EH (cell line): Measurements from ENCODE around the gene COA1.
A peak's percentile ranks its signal among the peaks of the same experiment; 100 is the strongest.
"Not testable (repeated sequence)": the region's sequence is repeated elsewhere in the genome, so short reads cannot be mapped to it uniquely, and the experiment has no call there.

Source experiments
- DNase-seq: peaks from one replicate; pipeline ENCODE4 v3.0.0-alpha.2; 2015; ENCODE audit warnings: low read depth

The COA1 gene

DNA sequence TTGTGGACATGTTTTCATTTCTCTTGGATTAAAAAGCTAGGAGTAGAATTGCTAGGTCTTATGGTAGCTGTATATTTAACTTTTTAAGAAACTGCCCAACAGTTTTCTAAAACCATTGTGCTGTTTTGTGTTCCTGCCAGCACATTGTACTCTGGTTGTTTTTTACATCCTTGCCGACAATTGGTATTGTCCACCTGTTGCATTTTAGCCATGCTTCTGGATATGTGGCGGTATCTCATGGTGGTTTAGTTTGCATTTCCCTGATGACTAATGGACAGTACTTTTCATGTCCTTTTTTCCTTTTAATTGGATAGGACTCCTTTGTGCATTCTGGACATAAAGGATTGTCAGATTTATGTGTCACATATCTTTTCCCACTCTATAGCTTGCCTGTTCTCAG, 100.9 kb downstream of the COA1 start:
- no peak for DNase-seq

DNA sequence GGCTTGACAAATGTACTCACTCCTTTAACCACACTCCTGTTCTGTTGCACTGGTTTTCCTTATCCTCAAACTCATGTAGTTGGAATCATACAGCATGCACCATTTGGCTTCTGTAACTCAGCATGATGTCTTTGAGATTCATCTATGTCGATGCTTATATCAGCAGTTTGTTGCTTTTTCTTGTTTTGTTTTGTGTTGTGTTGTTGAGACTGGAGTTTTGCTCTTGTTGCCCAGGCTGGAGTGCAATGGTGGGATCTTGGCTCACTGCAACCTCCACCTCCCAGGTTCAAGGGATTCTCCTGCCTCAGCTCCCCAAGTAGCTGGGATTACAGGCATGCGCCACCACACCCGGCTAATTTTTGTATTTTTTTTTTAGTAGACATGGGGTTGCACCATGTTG, 101.5 kb downstream of the COA1 start:
- DNase-seq: not testable (repeated sequence)

DNA sequence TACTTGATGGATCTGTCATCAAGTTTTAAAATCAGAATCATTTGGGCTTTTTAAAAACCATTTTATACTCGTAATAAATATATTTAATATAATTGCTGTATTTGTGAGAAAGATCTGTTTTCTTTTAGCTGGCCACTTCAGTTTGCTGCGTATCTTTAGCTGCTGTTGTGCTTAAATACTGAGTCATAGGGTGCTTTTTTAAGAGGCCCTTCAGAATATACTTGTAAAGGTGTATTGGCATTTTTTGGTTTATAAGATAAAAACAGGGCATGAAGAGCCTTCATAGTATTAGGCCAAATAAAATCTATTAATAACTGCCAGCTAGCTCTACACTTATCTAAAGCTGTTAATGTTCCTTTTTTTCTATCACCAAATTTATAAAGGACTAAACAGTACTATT, 102.6 kb downstream of the COA1 start:
- DNase-seq: no peak

DNA sequence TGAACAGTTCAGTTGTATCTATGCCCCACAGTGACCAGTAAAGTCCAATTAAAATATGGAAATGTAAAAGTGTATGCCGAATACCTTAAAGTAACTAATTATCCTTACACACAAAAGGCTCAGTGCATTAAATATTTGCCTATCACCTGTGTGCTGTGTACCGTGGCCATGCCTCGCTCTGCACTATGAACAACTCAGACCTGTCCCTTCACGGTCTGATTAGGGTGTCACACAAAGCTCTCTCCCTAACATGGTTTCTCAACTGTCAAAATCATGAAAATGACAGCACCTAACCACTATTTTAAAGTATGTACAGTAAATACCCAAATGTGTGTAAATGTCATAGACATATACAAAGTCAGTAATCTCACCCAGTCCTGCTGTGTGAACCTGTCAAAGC, 103.3 kb downstream of the COA1 start:
- DNase-seq: no peak

DNA sequence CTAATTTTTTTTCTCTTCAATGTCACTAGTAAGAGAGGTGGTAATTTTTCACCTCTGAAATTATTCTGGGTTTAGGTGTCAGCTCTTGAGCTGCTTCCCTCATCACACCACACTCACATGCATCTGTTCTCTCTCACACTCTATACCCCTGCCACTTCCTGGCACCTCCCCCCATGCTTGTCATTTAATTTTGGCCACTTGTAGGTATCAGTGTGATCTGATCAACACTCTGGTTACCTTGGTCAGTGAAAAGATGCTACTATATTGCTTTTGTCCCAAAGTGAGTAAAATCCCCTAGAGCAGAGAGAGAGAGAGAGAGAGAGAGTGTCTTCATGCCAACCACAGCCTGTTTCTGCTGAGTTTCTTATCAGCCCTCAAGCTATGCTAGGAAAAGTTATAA, 103.9 kb downstream of the COA1 start:
- no peak for DNase-seq

DNA sequence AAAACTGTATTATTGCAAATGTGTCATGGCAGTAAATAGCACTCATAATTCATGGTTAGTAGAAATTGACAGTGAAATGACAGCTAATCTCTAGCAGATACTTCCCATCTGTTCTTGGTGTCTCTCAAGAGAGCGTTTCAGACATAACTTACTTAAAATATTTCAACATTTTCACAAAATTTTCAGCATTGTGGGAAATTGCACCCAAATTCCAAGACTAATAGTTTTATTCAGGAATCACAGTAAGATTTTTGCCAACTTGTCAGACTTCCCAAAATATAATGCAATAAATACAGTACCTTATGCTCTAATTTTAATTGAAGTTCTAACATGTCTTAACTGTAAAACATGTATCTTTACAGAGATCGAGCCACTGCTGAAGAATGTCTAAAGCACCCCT, 105.2 kb downstream of the COA1 start:
- DNase-seq: no peak

DNA sequence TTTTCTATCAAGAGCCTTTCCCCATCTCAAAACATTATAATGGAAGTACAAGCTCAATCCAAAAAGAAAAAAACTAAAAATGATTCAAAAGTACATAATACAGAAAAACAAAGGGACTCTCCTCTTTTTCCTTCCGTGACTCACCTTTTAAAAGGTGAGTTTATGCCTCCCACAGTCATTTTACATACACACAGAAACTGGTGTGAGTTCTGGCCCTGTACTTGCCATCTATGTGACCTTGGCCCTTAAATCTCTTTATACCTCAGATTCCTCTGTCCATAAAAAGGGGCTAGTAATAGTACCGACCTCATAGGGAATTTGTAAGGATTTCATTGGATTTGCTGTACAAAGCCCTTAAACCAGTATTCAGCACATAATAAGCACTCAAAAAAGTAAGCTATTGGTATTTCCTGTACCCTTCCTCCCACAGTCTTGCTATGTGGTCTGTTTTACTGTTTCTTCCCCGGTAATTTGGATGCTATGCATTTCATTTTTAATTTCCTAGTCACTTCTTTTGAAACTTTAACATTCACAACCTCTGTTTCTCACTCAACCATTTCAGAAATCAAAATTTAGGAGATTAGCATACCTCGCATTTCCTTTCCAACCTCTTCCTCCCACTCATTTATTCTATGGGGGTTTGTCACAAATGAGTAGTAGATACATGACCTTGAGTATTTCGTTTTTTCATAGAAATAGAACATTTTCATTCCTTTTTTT, 107.4 kb downstream of the COA1 start:
- peak; percentile 69 for DNase-seq

DNA sequence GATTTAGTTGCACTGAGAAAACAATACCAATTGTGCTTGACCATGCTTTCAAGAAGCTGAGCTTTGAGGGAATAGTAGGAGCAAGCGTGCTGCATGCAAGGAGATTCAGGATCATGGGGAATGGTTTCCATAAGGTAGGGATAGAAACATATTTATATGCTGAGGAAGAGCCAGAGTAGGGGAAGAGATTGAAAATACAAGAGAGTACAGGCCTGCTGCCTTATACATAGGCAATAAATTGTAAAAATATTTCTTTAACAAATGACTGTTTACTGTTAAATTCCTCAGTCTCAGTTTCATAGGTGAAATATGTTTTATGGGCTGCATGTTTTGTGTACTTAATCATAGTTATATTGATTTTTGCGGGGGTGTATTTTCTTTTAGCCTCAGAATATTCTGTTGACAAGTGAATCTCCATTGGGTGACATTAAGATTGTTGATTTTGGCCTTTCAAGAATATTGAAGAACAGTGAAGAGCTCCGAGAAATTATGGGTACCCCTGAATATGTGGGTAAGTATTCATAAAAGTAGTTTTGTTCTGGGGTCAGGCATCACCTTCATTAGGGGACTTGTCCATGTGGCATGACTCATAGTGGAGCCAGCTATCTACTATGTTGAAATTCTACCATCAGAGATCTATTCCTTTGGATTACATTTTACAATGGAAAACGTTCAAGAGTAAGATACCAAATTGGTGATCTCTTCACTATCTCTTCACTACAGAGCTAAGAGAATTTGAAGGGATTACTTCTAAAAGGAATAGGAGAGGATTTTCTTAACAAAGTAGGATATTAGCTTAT, 109.9 kb downstream of the COA1 start:
- peak; percentile 31 for DNase-seq

DNA sequence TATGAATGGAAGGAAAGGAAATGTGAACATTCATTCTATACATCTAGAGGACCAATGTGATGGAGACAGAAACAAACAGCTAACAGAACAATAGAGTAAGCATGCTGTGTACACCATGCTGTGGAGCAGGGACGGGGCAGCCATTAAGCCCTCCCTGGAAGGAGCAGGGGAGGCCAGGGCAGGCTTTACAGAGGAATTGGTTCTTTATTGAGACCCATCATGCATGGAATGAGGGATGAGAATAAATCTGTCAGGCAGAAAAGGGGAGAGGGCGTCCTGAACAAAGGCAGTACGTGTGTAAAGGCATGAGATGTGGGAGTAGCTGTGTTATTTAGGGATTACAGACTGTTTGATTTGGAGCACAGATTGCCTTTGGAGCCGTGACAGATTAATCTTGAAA, 111.2 kb downstream of the COA1 start:
- no peak for DNase-seq

DNA sequence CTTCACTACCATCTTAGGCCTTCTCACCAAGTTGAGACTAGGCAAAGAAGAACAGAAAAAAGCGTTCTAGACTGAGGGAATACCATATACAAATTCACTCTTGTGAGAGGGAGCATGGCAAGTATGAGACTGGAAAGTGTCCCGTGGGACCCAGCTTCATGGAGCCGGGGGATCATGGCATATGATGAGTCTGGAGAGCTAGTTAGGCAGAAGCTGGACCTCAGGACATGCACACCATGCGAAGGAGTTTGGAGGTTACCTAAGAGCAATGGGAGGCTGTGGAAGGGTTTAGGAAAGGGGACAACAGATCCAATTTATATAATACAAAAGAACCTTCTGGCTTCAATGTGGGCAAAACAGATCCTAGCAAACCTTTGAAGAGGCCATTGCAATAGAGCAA, 112.3 kb downstream of the COA1 start:
- no peak for DNase-seq

DNA sequence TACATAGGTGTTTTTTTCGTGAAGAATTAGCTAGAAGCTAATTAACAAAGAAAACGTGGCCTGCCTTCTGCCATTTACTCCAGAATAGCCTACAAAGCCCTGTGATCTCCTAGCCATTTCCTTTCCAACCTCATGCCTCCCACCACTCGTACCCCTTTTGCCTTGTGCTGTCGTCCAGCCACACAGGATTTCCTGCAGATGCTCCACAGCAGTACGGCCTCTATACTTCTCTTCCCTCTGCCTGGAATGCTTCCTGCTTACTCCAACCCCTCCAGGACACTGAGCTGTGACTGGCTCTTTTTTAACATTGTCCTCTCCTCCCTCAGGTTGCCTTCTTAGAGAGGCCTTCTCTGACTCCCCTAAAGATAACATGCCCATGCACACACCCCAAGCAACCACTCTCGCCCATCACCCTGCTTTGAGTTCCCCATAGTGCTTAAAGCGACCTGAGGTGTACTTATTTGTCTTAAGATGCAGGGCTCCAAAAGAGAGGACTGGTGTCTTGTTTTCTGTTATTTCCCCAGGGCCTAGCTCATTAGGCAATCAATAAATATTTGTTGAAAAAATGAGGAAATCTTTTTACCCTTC, 113.7 kb downstream of the COA1 start:
- no peak for DNase-seq

DNA sequence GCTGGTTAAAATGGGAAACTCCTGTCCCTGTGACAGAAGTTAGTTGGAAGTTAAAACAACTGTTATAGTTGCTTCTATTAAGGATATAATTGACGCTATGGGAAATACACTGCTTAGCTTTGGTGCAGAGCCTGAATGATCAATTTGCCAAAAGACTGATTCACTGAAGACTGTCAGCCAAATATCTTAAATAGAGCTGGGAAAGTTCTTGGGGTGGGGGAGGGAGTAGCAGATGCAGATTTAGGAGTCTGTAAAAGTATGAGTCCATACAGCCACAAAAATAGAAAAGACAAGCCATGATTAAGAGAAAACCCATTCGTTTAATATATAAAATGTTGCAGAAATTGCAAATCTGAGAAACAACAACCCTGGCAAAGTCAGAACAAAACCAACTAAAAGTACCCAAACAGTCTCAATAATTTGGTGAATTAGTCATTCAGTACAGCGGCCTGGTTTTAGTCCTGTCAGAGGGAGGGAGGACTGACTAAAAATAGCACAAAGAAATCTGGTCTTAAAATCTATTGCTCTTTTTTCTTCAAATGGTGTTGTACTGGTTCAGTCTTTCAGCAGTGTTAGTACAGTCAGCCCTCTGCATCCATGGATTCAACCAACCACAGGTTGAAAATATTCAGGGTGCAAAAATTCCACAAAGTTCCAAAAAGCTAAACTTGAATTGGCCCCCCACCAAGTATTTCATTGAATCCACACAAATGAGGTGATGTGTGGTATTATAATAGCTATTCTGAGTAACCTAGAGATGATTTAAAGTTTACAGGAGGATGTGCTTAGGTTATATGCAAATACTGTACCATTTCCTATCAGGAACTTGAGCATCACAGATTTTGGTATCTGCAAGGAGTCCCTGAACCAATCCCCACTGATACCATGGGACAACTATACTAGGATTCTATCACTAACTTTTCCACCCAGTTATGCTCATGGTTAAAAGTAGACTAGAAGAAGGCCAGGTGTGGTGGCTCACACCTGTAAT, 116.4 kb downstream of the COA1 start:
- DNase-seq: peak; percentile 83

DNA sequence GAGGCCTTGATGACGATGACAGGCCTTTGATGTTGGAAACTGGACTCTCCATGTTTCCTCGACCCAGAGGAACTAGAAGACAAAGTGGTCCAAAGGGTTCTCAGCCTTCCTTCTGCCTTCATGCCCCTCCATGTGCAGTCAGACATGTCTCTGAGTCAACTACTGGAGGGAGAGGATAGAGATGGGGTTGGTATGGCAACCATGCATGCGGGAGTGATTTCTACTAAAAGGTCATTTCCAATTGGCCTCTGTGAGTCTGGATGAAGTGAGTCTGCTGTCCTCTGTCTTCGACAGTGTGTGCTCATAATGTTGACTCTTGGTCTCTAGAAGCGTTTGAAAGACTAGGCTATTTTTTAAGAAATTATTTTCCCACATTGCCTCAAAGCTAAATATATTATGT, 117.2 kb downstream of the COA1 start:
- DNase-seq: peak; percentile 39

DNA sequence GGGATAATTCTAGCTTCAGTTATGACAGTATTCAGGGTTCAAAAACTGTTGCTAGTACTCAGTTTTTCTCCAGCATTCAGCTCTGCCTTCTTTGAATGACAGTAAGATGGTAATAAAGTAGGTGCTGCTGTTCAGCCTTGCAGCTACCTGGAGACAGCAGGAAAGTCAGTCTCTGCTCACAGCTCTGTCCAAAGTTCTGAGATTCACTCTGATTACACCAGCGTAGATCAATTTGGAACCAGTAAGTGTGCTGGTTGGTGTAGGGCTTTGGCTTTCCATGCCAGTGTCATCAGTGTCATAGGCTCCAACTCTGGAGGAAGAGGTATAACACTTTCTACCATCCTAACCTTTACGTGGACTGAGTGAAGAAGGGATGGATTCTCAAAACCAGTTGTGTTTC, 120.2 kb downstream of the COA1 start:
- no peak for DNase-seq

DNA sequence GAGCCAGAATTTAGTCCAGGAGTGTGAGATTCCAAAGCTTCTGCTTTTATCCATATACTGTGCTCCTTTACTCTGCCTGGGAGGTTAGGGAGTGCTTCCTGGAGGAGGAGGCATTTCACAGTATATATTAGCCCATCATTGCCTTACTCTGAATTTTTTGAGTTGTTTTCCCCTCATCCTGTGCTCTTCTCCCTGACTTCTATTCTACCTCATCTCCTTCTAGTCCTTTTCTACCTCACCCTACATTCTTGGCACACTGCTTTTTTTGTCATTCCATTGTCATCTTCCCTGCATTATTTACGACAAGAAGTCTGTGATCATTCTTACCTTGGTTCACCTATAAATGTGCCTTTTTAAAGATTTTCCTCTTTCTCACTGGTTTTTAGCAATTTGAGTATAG, 125.1 kb downstream of the COA1 start:
- DNase-seq: no peak

DNA sequence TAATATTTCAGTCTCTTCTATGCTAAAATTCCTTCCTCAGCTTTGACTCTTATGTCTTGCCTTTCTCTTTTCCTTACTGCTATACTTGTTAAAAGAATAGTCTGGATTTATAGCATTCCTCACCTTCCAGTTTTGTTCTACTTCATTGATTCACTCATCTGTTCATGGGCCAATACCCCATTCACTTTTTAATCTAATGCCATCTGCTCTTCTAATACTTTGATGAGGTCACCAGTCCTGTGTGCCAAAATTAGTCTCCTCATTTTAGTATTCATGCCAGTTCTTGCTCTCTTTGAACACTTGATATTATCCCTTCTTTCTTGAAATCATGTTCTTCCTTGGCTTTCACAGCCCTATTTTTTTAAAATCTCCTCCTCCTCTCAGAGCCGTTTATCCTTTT, 127.1 kb downstream of the COA1 start:
- no peak for DNase-seq

DNA sequence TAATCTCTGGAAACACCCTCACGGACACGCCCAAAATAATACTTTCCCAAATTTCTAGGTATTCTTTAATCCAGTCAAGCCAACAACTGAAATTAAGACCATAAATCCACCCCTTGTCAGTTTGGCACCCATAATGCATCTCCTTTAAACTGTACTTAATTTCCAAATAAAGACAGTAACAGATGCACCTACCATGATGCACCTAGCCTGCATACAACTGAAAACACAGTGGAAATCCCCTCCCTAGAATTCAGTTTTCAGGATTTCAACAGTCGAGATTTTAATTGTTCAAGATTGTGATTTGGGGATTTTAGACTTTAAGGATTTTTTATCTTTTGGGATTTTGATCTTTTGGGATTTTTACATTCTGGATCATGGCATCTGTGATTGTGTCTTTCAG, 129.3 kb downstream of the COA1 start:
- DNase-seq: no peak

DNA sequence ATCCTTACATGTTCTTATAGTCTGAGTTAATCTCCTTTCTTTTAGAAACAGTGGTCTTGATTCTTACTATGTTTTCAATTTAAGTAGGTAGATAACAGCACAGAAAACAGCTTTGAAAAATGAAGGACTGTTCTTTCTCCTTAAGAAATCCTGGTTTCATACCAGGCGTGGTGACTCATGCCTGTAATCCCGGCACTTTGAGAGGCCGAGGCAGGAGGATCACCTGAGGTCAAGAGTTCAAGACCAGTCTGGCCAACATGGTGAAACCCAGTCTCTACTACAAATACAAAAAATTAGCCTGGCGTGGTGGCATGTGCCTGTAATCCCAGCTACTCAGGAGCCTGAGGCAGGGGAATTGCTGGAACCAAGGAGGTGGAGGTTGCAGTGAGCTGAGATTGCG, 132.9 kb downstream of the COA1 start:
- not testable (repeated sequence) for DNase-seq

DNA sequence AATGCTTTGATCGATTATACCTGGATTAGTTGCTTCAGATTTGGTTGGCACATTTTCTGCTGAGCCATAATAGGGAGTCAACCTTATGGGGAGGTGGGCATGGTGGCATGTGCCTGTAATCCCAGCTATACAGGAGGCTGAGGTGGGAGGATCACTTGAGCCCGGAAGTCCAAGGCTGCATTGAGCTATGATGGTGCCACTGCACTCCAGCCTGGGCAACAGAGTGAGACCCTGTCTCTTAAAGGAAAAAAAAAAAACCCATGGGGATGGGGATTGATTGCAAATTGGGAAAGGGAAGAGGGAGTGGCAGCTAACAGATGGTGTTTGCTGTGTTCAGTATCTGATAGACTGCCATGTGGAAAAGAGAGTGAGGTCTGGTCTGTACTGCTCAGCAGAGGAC, 135.3 kb downstream of the COA1 start:
- DNase-seq: no peak

DNA sequence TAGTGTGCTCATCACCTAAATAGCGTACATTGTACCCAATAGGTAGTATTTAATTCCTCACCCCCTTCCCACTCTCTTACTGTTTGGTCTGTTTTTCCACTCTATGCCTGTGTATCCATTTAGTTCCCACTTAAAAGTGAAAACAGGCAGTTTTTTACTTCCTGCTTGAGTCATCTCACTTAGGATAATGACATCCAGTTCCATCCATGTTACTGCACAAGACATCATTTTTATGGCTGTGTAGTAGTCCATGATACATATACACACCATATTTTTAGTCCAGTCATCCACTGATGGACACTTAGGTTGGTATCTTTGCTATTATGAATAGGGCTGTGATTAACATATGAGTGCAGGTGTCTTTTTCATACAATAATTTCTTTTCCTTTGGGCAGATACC, 136.3 kb downstream of the COA1 start:
- peak; percentile 28 for DNase-seq

DNA sequence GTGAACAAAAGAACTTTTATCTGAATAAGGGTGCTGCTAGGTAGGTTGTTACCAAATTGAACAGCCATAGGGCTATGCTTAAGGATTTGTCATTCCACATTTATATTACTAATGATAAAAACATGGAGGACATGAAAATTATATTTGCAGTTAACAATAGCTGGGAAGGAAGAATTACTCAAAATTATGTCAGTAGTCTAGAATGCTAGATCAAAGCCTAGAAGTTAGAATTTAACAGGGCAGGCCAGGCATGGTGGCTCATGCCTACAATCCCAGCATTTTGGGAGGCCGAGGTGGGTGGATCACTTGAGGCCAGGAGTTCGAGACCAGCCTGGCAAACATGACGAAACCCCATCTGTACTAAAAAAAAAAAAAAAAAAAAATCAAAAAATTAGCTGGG, 137.0 kb downstream of the COA1 start:
- DNase-seq: no peak

DNA sequence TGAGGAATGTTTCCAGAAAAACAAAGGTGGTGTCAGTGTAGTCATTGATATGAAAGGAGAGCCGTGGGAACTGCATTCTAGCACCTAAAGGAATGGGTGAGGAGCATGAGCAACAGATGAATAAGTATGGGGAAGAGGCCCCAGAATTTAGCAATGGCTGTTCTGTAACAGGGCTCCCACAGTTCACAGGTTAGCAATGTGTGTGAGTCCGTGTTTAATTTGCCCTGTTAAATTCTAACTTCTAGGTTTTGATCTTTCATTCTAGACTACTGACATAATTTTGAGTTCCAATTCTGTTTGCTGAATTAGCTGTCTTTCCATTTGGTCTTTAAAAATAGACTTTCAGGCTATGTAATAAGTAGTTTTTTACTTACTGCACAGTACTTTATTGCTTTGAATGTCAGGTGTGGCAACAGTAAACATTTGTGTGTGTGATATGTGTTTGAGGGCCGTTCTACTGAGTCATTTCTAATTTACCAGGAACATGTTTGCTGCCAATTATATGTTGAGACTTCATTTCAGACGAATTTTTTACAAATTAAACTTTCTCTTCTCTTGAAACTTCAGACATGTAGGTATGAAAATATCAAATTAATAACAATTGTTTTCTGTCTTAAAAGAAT, 137.7 kb downstream of the COA1 start:
- peak; percentile 60 for DNase-seq
